Prostate gland (tissue), 2 donors: Measurements from ENCODE around the gene MAP1LC3B2.

ENCODE experiments used
- POLR2A ChIP-seq: fragments of 450-650 bp; IDR thresholded peaks from one replicate; pipeline ENCODE4 v1.6.1; 2016; ENCODE audit warnings: antibody characterized with exemption, mild to moderate bottlenecking
- POLR2AphosphoS5 ChIP-seq: sonication (generic); formaldehyde crosslinking; IDR thresholded peaks from one replicate; pipeline ENCODE4 v1.6.1; 2017; ENCODE audit warnings: antibody characterized with exemption
- TF ChIP-seq, protein P1 (sequence below), 4 experiments: fragments of 200-600 bp in 2 of 4; fragments of 450-650 bp in 2 of 4; sonication (generic) in 2 of 4; IDR thresholded peaks; 1 replicate in 3 of 4; 2 replicates in 1 of 4; pipeline ENCODE4 v1.5.1; 2016 to 2019; ENCODE audit warnings: antibody characterized with exemption in 4 of 4, mild to moderate bottlenecking in 2 of 4, moderate library complexity in 2 of 4

DNA sequence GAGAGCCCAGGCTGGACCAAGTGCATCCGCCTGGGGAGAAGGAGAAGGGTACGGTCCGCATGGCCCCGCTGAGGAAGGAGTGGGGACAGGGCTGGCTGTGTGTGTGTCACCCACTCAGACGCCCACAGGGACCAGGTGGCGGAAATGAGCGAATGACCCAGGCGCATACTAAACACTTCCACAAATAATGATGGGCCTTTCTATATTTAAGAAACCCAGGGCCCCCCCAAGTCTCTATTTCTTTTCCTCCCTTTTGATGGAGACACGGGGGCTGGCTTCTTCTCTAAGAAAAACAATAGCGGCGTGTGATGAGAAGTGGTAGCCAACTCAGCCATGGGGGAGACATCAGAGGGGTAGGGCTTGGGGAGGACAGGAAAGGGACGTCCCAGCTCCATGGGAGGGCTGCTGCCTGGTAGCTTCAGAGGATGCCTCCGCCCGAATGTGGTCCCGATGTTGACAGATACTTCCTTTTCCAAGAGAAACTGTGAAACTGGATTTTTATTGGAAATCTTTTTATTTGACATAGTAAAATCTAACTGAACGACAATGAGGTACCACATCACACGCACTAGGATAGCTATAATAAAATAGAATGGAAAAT is 6.3 kb upstream of the MAP1LC3B2 start:
- TF ChIP-seq POLR2A = no peak
- TF ChIP-seq, protein P1, sequence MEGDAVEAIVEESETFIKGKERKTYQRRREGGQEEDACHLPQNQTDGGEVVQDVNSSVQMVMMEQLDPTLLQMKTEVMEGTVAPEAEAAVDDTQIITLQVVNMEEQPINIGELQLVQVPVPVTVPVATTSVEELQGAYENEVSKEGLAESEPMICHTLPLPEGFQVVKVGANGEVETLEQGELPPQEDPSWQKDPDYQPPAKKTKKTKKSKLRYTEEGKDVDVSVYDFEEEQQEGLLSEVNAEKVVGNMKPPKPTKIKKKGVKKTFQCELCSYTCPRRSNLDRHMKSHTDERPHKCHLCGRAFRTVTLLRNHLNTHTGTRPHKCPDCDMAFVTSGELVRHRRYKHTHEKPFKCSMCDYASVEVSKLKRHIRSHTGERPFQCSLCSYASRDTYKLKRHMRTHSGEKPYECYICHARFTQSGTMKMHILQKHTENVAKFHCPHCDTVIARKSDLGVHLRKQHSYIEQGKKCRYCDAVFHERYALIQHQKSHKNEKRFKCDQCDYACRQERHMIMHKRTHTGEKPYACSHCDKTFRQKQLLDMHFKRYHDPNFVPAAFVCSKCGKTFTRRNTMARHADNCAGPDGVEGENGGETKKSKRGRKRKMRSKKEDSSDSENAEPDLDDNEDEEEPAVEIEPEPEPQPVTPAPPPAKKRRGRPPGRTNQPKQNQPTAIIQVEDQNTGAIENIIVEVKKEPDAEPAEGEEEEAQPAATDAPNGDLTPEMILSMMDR (IDR thresholded peaks at IDR 0.05) = no peak
- TF ChIP-seq POLR2AphosphoS5 = no peak
